T47D (cell line): ENCODE results near the gene TRAF6.

Experiments used
- DNase-seq, 2 experiments: peaks; one replicate each; pipeline versions ENCODE4 v3.0.0 to v3.0.0-alpha.2; 2011 to 2012; ENCODE audit warnings: low read depth in 1 of 2, low spot score in 1 of 2
- JUND ChIP-seq: IDR thresholded peaks from 2 replicates; pipeline ENCODE4 v1.6.1; 2012; ENCODE audit warnings: low read depth
- in situ Hi-C: cut with HindIII; loops from 2 replicates; pipeline ENCODE4 v1.10.0; 2016; ENCODE audit warnings: low sequenced_read_pairs, low pct_unique_long_range_greater_than_20kb

Gene TRAF6

DNA sequence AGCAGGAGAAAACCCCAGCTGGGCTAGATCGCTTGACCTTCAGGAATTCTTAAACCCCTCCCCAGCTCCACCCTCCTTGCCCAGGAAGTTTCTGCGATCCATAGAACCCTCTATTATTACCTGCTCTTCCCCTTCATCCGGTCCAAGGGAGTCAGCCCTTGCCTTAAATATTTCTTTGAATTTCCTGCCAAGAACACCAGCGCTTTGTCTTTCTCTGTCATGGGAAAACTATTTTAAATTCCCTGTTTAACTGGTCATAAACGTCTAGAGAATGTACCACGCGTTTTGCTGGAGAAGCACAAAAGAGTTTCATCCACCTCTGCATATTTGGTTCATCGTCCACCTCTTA, 496 bp upstream of the TRAF6 start:
- no peak for TF ChIP-seq JUND
- in situ Hi-C loops = no loop called here
- DNase-seq = peak; percentile 28 to 33

- no peak for TF ChIP-seq JUND
- peak in 1 of 2 experiments; percentile 15 for DNase-seq
- in situ Hi-C loops = no loop called here
Observed at GRCh38 chr11:36509201-36509639, 852 bp downstream of the TRAF6 start.

GRCh38 chr11:36508743-36509142, 1.3 kb downstream of the TRAF6 start:
- no peak for DNase-seq
- in situ Hi-C loops = no loop called here
- TF ChIP-seq JUND = no peak

DNA sequence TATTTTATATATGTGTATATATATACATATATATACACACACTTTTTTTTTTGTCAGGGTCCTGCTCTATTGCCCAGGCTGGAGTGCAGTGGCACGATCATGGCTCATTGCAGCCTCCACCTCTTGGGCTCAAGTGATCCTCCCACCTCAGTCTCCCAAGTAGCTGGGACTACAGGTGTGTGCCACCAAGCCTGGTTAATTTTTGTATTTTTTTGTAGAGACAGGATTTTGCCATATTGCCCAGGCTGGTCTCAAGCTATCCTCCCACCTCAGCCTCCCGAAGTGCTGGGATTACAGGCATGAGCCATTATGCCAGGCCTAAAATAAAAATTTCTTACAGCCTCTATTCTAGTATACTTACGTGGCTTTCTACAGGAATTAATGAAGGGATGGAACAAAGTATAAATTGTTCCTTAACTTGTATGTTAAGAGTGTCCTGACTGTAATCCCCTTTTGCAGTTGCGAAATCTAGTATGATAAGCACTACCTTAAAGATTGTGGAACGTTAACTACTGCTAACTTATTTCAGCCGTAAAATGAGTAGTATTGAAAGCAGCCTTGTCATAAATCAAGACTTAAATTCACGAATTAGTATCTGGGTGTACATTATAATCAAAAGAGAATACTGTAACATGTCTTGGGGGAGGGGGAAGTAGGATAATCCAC, 2.1 kb downstream of the TRAF6 start:
- in situ Hi-C loops = no loop called here
- no peak for DNase-seq
- no peak for TF ChIP-seq JUND

DNA sequence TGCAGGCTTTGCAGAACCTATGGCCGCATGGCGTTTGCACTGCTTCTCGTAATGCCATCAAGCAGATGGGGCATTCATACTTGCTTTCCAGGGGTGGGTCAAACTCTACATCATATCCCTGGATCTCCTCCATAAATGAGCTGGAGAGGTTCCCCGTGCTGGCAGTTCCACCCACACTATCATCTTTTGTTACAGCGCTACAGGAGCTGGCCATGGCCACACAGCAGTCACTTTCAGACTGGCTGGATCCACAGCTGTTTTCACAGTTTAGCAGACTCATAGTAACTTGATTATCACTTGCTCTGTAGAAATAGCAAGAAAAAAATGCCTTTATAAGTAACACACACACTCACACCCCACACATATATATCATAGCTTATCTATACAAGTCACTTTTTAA, 8.8 kb downstream of the TRAF6 start:
- TF ChIP-seq JUND = no peak
- in situ Hi-C loops = no loop called here
- no peak for DNase-seq

- no peak for TF ChIP-seq JUND
- DNase-seq = no peak
- in situ Hi-C loops = no loop called here
Observed at GRCh38 chr11:36500315-36500721, 9.8 kb downstream of the TRAF6 start.

DNA sequence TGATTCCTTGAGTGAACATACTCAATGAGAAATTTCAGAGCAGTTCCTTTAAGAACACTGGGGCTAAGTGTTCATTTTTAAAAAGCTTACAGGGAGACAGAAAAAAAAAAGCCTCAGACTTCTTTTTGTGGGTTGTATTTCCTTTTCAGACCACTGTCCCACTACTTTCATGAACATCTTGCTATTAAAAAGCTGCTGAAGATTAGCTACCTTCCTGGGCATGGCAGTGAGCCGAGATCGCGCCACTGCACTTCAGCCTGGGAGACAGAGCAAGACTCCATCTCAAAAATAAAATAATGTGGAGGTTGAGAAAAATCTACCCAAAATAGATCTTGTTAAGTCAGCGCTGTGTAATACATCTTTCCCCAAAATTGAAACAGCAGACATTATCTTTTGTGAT, 10.8 kb downstream of the TRAF6 start:
- TF ChIP-seq JUND = no peak
- no peak for DNase-seq
- in situ Hi-C loops = no loop called here

DNA sequence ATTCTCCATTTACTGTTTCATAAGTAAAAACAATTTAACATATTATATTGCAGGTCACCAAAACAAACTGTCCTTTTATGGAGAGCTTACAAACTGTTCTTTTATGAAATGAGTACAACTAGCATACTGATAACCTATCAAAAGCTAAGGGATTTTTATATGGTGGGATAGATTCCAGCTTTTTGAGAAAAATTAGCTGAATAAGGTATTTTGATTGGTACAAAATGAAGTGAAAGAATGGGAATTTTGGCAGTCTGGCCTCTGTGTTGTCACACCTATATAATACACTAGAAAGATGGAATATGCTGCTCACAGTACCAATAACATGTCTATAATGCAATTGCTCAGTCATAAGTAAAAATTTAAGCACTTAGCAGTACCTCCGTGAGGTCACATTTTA, 11.4 kb downstream of the TRAF6 start:
- TF ChIP-seq JUND = no peak
- in situ Hi-C loops = no loop called here
- DNase-seq = no peak

DNA sequence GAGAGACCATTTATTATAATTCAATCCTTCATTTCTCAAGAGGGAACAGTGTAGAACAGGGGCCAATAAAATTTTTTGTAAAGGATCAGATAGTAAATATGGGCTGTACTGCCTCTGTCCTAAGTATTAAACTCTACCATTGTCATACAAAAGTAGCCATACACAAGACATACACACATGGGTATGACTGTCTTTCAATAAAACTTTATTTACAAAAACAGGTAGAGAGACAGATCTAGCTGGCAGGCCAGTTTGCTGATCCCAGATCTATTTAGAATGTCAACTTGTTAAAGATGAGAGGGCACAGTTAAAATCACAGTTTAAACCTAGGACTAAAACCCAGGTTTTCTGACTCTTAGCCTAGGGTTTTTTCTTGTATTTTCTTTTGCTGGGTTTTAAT, 16.7 kb downstream of the TRAF6 start:
- in situ Hi-C loops = no loop called here
- DNase-seq = no peak
- TF ChIP-seq JUND = no peak

DNA sequence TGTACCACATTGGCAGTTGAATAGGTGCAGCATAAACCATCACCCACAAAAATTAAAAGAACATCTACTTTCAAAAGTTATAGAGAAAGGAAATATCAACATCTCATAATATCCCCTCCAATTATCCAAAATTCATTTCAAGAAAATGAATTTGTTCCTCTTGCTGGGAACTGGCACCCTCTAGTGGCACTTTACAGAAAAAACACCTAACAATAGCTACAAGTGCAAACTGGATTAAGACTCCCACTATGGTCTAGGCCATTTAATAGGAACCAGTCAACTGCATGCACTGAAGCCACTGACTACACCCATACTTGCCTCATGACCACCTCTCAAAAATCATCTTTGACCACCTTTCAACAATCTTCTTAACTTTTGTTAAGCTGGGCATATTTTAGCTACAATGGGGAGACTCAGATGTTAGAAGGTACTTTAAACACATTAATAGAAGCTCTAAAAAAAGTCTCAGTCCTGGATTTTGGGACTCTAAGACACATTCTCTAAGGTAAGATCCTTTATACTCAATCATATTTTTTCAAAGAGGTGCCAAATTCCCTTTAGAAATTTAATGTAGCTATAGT, 17.3 kb downstream of the TRAF6 start:
- peak; percentile 33 to 72 for DNase-seq
- no peak for TF ChIP-seq JUND
- in situ Hi-C loops = no loop called here

DNA sequence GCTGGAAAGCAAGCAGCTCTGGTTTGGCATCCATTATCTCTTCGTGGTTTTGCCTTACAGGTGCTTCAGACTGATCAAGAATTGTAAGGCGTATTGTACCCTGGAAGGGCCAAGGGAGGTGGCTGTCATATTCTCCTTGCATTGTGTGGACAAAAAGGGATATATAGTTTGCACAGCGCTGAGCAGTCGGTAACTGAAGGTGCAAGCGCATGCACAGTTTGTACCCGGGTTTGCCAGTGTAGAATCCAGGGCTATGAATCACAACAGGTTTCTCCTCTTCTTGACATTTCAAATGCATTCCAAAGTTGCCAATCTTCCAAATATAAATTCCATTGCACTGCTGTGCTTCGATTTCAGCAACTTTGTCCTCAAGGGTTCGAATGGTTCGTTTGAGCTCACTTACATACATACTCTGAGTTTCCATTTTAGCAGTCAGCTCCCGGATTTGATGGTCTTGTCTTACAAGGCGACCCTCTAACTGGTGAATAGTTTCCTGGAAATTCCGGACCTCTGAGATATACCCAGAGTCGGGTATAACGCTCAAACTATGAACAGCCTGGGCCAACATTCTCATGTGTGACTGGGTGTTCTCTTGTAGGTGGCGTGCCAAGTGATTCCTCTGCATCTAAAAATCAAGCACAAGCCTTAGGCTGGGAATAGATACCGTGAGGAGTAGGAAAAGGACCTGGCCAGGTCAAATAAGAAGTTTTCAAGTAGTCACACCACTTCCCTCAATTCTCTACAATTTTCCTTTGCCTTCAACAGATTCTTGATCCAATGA, 19.9 kb downstream of the TRAF6 start:
- no peak for DNase-seq
- no peak for TF ChIP-seq JUND
- in situ Hi-C loops = no loop called here

DNA sequence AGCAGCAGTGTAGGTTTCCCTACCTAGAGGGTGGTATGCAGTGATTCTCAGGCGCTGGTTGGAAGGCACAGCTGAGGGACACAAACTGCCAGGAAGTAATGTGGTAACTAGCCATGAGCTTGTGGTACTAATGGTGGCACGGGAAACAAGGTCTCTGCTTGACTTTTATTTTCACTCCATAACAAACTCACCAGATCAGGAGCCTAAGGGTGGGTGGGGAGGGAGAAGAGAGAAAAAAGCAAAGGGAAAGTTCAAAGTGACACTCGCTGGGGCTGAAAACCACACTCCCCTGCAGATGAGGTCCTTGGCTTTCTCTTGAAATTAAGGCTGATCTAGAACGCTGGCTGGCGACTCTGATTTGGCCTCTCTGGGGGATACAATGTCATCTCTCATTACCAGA, 22.0 kb downstream of the TRAF6 start:
- DNase-seq = no peak
- in situ Hi-C loops = no loop called here
- no peak for TF ChIP-seq JUND

GRCh38 chr11:36487619-36488018, 22.5 kb downstream of the TRAF6 start:
- no peak for TF ChIP-seq JUND
- in situ Hi-C loops = no loop called here
- DNase-seq = no peak
